Mesendoderm (in vitro differentiated cells): ENCODE data around the gene MAGI2.

Source experiments
- DNase-seq: peaks from one replicate; pipeline ENCODE4 v3.0.0; 2013
- H2AK5ac ChIP-seq: 2 replicates; pipeline ENCODE4 v1.6.1; 2013; ENCODE audit warnings: low read length, inconsistent platforms
- H2BK120ac ChIP-seq: 2 replicates; pipeline ENCODE4 v1.6.1; 2013; ENCODE audit warnings: low read depth, mild to moderate bottlenecking, low read length, moderate library complexity, mixed read lengths
- H2BK15ac ChIP-seq: replicated peaks from 2 replicates; pipeline ENCODE4 v1.6.1; 2013; ENCODE audit warnings: low read depth, mild to moderate bottlenecking, moderate library complexity
- H2BK5ac ChIP-seq: 2 replicates; pipeline ENCODE4 v1.6.1; 2013; ENCODE audit warnings: low read length, inconsistent platforms
- H3K18ac ChIP-seq: 2 replicates; pipeline ENCODE4 v1.6.1; 2013; ENCODE audit warnings: mild to moderate bottlenecking, low read length, mixed read lengths
- H3K23ac ChIP-seq: one replicate; pipeline ENCODE4 v1.6.1; 2013; ENCODE audit warnings: low read length
- H3K27ac ChIP-seq: 2 replicates; pipeline ENCODE4 v1.5.1; 2013; ENCODE audit warnings: low read depth, mild to moderate bottlenecking, inconsistent platforms, low read length, moderate library complexity
- H3K27me3 ChIP-seq: 2 replicates; pipeline ENCODE4 v1.6.1; 2013; ENCODE audit warnings: low read length, control low read depth, mild to moderate bottlenecking, inconsistent platforms; ENCODE audit not compliant: insufficient read depth, poor library complexity
- H3K36me3 ChIP-seq: 2 replicates; pipeline ENCODE4 v1.6.1; 2013; ENCODE audit warnings: low read length, inconsistent platforms; ENCODE audit not compliant: control insufficient read depth, insufficient read depth
- H3K4ac ChIP-seq: one replicate; pipeline ENCODE4 v1.6.1; 2013; ENCODE audit warnings: low read depth, mild to moderate bottlenecking, low read length, moderate library complexity
- H3K4me1 ChIP-seq: 2 replicates; pipeline ENCODE4 v1.6.1; 2013; ENCODE audit warnings: low read depth, low read length, inconsistent platforms; ENCODE audit not compliant: control insufficient read depth
- H3K4me2 ChIP-seq: 2 replicates; pipeline ENCODE4 v1.6.1; 2013; ENCODE audit warnings: low read length
- H3K4me3 ChIP-seq: 2 replicates; pipeline ENCODE4 v1.5.1; 2013; ENCODE audit warnings: mild to moderate bottlenecking, low read length
- H3K56ac ChIP-seq: one replicate; pipeline ENCODE4 v1.6.1; 2013; ENCODE audit warnings: low read length
- H3K79me1 ChIP-seq: 2 replicates; pipeline ENCODE4 v1.6.1; 2013; ENCODE audit warnings: low read length, inconsistent platforms
- H3K79me2 ChIP-seq: 2 replicates; pipeline ENCODE4 v1.6.1; 2013; ENCODE audit warnings: mild to moderate bottlenecking, low read length; ENCODE audit not compliant: control insufficient read depth, insufficient read depth
- H3K9ac ChIP-seq: 2 replicates; pipeline ENCODE4 v1.6.1; 2013; ENCODE audit warnings: low read length, inconsistent platforms
- H4K5ac ChIP-seq: one replicate; pipeline ENCODE4 v1.6.1; 2013; ENCODE audit warnings: low read length
- H4K8ac ChIP-seq: one replicate; pipeline ENCODE4 v1.6.1; 2013; ENCODE audit warnings: low read depth, mild to moderate bottlenecking, control low read depth, low read length, moderate library complexity
- WGBS: extraction: QIAGEN DNeasy Blood & Tissue Kit; methylation state at CpG from one replicate; pipeline ENCODE4 v1.1.7; 2013; ENCODE audit warnings: low lambda C conversion rate, missing lambda C conversion rate; ENCODE audit not compliant: insufficient coverage; ENCODE audit errors: extremely low coverage; 5-methylcytosine and 5-hydroxymethylcytosine counted together

Gene MAGI2

DNA sequence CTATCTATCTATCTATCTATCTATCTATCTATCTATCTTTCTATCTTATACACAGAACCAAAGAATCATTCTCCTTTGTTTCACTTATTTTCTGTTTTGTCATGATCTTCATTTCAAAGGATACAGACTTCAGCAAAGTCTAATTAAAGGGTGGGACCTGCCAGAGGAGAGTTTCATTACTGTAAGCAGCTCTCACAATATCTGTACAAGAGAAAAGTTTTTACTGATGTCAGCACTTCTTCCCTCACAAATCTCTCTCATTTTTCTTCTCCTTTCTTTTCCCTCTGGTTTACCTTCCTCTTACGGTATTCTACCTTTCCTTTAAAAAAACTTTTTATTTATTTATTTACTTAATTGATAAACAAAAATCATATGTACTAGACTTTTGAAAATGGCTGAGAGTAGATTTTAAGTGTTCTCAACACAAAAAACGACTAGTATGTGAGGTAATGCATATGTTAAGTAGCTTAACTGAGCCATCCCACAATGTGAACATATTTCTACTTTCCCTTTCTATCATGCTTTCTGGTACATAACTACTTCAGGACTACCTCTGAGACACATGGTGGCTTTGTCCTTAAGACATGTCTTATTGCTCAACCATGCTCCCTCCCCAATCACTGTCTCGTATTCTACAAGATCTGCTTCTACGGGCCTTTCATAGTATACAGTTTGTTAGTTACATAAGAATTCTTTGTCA is 955.6 kb downstream of the MAGI2 start:
- H3K56ac ChIP-seq: no peak overlapping the region
- H2BK5ac ChIP-seq: no peak overlapping the region
- H3K79me1 ChIP-seq: no peaks in the 10 kb centered on the region
- no peaks in the 10 kb centered on the region for H3K27me3 ChIP-seq
- H3K79me2 ChIP-seq: no peaks in the 10 kb centered on the region
- H3K27ac ChIP-seq: no peak overlapping the region
- no peak for DNase-seq
- H3K4me2 ChIP-seq: no peak overlapping the region
- no peak overlapping the region for H4K5ac ChIP-seq
- no peak overlapping the region for H4K8ac ChIP-seq
- no peak overlapping the region for H3K4me3 ChIP-seq
- no peak overlapping the region for H3K18ac ChIP-seq
- no peak overlapping the region for H2AK5ac ChIP-seq
- no peaks in the 10 kb centered on the region for H3K36me3 ChIP-seq
- H2BK120ac ChIP-seq: no peak overlapping the region
- no peak overlapping the region for H3K23ac ChIP-seq
- H3K4me1 ChIP-seq: no peaks in the 10 kb centered on the region
- 100% methylated on average over 1 of the region's 4 CpGs for WGBS
- H3K4ac ChIP-seq: no peak overlapping the region
- H3K9ac ChIP-seq: no peak overlapping the region
- H2BK15ac ChIP-seq: no peak overlapping the region

DNA sequence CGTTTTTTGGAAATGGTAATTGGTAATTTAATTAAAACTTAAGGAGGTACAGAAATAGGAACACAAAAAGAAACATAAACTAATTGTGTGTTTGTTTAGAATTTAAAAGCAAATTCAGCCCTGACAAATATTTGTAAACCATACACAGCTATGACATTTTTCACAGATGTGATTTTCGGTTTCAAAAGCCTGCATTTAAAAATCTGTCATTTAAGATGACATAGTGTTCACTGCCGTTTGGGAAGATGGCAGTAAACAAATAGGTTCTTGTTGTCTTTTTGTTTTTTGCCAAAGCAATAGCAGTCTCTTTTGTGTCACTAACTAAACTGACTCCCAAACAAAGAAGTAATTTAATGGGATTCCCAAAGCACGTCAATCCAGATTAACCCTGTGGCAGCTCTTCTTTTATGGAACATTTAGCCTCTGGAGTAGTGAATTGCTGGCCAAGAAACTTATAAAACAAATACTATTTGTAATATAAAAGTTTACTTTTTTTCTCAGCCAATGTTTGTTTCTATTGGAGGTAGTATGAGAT is 957.3 kb downstream of the MAGI2 start:
- Histone ChIP-seq H2BK15ac (no peak overlapping the region), H3K36me3 (no peaks in the 10 kb centered on the region), H3K27me3 (no peaks in the 10 kb centered on the region), H3K9ac (no peak overlapping the region), H3K79me2 (no peaks in the 10 kb centered on the region), H3K27ac (no peak overlapping the region), H3K4me2 (no peak overlapping the region), H3K4me3 (no peak overlapping the region), H2BK5ac (no peak overlapping the region), H4K8ac (no peak overlapping the region), H3K4ac (no peak overlapping the region), H2AK5ac (no peak overlapping the region), H3K23ac (no peak overlapping the region), H3K79me1 (no peaks in the 10 kb centered on the region), H4K5ac (no peak overlapping the region), H2BK120ac (no peak overlapping the region), H3K56ac (no peak overlapping the region), H3K18ac (no peak overlapping the region), H3K4me1 (no peaks in the 10 kb centered on the region)
- 100% methylated on average over 1 of the region's 4 CpGs for WGBS
- no peak for DNase-seq

DNA sequence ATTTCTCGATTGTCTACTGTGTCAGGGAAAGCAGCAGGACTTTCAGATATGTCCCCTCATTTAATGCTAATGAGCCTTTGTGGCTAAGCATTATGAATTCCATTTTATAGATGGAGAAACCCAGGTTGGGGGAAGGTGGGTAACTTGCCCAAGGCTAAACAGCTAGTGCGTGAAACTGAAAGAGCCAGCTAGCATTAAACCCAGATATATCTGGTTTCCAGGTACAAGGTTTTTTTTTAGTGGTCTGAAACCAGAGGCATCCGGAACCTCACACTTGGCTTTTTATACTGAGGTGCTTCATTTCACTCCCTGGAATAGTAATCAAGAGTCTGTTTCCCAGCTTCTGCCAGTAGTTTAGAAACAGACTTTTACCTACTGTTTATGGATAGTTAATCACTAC is 960.1 kb downstream of the MAGI2 start:
- H3K56ac ChIP-seq: no peak overlapping the region
- H3K4me2 ChIP-seq: no peak overlapping the region
- no peak overlapping the region for H3K23ac ChIP-seq
- H3K79me2 ChIP-seq: no peaks in the 10 kb centered on the region
- H3K79me1 ChIP-seq: no peaks in the 10 kb centered on the region
- no peak overlapping the region for H2BK120ac ChIP-seq
- DNase-seq: no peak
- H4K5ac ChIP-seq: no peak overlapping the region
- no peak overlapping the region for H3K4me3 ChIP-seq
- no peak overlapping the region for H2BK5ac ChIP-seq
- no peak overlapping the region for H3K4ac ChIP-seq
- H2BK15ac ChIP-seq: no peak overlapping the region
- WGBS: no CpG with 5 or more reads among the region's 3 CpGs
- H3K27me3 ChIP-seq: no peaks in the 10 kb centered on the region
- H3K36me3 ChIP-seq: no peaks in the 10 kb centered on the region
- no peak overlapping the region for H3K9ac ChIP-seq
- H4K8ac ChIP-seq: no peak overlapping the region
- no peak overlapping the region for H2AK5ac ChIP-seq
- no peaks in the 10 kb centered on the region for H3K4me1 ChIP-seq
- H3K27ac ChIP-seq: no peak overlapping the region
- no peak overlapping the region for H3K18ac ChIP-seq

DNA sequence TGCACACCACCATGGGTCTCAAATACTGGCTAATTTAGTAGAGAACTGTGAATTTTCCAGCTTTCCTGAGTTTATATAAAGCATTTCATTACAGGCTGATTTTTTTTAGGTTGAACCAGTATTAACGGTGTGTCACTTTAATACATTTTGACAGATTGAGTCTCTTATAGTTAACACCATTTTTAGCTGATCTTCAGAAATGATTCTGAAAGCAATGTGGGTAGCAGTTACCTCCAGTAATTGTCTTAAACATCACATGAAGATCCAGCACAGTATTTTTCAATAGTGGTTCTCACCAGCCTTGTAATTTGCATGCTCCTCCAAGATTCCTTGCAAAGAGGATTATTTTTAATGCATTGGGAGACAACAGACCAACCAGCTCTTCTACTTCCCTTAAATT is 961.3 kb downstream of the MAGI2 start:
- Histone ChIP-seq H3K79me1 (no peaks in the 10 kb centered on the region), H3K79me2 (no peaks in the 10 kb centered on the region), H2AK5ac (no peak overlapping the region), H4K8ac (no peak overlapping the region), H3K18ac (no peak overlapping the region), H2BK5ac (no peak overlapping the region), H3K23ac (no peak overlapping the region), H2BK15ac (no peak overlapping the region), H3K4me2 (no peak overlapping the region), H3K4me1 (no peaks in the 10 kb centered on the region), H3K27me3 (no peaks in the 10 kb centered on the region), H3K56ac (no peak overlapping the region), H4K5ac (no peak overlapping the region), H3K27ac (no peak overlapping the region), H2BK120ac (no peak overlapping the region), H3K36me3 (no peaks in the 10 kb centered on the region), H3K9ac (no peak overlapping the region), H3K4ac (no peak overlapping the region), H3K4me3 (no peak overlapping the region)
- DNase-seq: no peak
- no CpG with 5 or more reads among the region's 1 CpG for WGBS

DNA sequence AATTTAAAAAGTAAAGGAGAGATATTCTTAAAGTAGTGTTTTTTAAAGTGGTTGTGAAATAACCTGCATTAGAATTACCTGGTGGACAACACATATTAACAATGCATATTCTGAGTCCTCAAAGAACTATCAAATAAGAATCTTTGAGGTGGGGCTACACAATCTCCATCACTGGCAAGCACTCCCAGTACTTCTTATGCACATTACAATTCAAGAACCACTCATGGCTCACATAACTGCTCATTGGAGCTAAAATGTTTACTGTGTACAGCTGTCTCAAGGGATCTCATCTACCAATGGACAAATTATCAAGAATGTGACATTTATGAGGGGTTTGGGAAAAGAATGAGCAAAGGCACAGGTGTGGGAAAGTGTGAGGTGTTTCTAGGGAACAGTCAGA is 962.9 kb downstream of the MAGI2 start:
- no peak for DNase-seq
- Histone ChIP-seq H3K79me2 (no peaks in the 10 kb centered on the region), H3K79me1 (no peaks in the 10 kb centered on the region), H3K27ac (no peak overlapping the region), H2BK5ac (no peak overlapping the region), H3K23ac (no peak overlapping the region), H2BK15ac (no peak overlapping the region), H4K8ac (no peak overlapping the region), H2AK5ac (no peak overlapping the region), H3K27me3 (no peaks in the 10 kb centered on the region), H3K4me1 (no peaks in the 10 kb centered on the region), H3K4me3 (no peak overlapping the region), H3K36me3 (no peaks in the 10 kb centered on the region), H3K18ac (no peak overlapping the region), H3K56ac (no peak overlapping the region), H3K4me2 (no peak overlapping the region), H4K5ac (no peak overlapping the region), H3K9ac (no peak overlapping the region), H2BK120ac (no peak overlapping the region), H3K4ac (no peak overlapping the region)
